ENCODE data around the gene APC2.

APC2 gene

GRCh38 chr19:1482361-1483130 is 32.6 kb downstream of the APC2 start:
- DNase-seq, result no peak

- no peak for DNase-seq
Observed at GRCh38 chr19:1483131-1483978, 33.4 kb downstream of the APC2 start.

GRCh38 chr19:1483979-1484428 is 34.1 kb downstream of the APC2 start:
- no peak for DNase-seq

GRCh38 chr19:1486720-1487575 is 37.0 kb downstream of the APC2 start:
- DNase-seq, result no peak

GRCh38 chr19:1487576-1488281 is 37.8 kb downstream of the APC2 start:
- no peak for DNase-seq

- no peak for DNase-seq
Observed at GRCh38 chr19:1488282-1488601, 38.3 kb downstream of the APC2 start.

- DNase-seq, result no peak
Observed at GRCh38 chr19:1489463-1490310, 39.8 kb downstream of the APC2 start.

GRCh38 chr19:1490311-1491113 is 40.6 kb downstream of the APC2 start, which contains the start of gene PCSK4:
TSS of gene PCSK4 (minus strand) at chr19:1490350. CDS start at chr19:1490346, 4 bp downstream.
- DNase-seq, result peak; percentile 99 to 100

GRCh38 chr19:1491114-1491848 is 41.4 kb downstream of the APC2 start, which contains the start of gene REEP6:
TSS of gene REEP6 (plus strand) at chr19:1491181. CDS start at chr19:1491270, 89 bp downstream.
- no peak for DNase-seq

- no peak for DNase-seq
Observed at GRCh38 chr19:1491849-1492170, 41.9 kb downstream of the APC2 start.

- no peak for DNase-seq
Observed at GRCh38 chr19:1492474-1493006, 42.6 kb downstream of the APC2 start.

GRCh38 chr19:1494115-1494815 is 44.3 kb downstream of the APC2 start:
- DNase-seq, result no peak

GRCh38 chr19:1495051-1495798 is 45.3 kb downstream of the APC2 start:
- DNase-seq, result no peak

- DNase-seq, result no peak
Observed at GRCh38 chr19:1495799-1496713, 46.1 kb downstream of the APC2 start.

- no peak for DNase-seq
Observed at GRCh38 chr19:1496714-1497577, 47.0 kb downstream of the APC2 start.

Measured in NCI-H446 (cell line).